Measurements from ENCODE around the gene DNAJB1. TPM values are rescaled to one million over a fixed set of nuclear protein-coding genes. Genes with fewer than 3 reads are reported as not detected.

DNAJB1 gene
- total and polyA plus RNA-seq, 2 experiments from 2014 or later, result 43.2 to 53.3 TPM

DNA sequence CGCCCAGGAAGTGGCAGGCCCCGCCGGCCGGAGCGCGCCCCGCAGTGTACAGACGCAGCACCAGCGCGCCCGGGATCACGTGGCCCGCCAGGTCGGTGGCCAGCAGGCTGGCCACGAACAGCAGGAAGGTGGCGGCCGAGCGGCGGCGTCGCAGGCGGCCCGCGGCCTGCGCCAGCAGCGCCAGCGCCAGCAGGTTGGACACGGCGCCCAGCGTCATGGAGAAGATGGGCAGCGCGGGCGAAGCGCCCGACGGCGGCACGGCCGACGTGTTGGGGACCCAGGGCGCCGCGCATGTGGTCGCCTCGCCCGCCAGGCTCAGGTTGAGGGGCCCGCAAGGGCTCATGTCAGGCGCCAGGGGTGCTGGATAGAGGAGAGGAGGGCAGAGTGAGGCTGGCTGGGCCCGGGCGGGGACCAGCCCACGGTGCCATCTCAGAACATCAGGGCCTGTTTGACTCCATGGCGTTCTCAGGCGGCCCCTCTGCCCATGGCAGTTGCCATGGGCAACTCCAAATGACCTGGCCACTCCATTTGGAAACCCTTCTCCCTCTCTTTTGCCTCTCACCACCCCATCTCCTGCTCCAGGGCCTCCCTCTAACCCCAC lies 44.1 kb downstream of the DNAJB1 start:
- no peaks in the 10 kb centered on the region for H3K9me3 Mint-ChIP-seq
- H4K20me1 ChIP-seq (replicated peaks; ENCODE audit: insufficient read depth), result no peaks in the 10 kb centered on the region

DNA sequence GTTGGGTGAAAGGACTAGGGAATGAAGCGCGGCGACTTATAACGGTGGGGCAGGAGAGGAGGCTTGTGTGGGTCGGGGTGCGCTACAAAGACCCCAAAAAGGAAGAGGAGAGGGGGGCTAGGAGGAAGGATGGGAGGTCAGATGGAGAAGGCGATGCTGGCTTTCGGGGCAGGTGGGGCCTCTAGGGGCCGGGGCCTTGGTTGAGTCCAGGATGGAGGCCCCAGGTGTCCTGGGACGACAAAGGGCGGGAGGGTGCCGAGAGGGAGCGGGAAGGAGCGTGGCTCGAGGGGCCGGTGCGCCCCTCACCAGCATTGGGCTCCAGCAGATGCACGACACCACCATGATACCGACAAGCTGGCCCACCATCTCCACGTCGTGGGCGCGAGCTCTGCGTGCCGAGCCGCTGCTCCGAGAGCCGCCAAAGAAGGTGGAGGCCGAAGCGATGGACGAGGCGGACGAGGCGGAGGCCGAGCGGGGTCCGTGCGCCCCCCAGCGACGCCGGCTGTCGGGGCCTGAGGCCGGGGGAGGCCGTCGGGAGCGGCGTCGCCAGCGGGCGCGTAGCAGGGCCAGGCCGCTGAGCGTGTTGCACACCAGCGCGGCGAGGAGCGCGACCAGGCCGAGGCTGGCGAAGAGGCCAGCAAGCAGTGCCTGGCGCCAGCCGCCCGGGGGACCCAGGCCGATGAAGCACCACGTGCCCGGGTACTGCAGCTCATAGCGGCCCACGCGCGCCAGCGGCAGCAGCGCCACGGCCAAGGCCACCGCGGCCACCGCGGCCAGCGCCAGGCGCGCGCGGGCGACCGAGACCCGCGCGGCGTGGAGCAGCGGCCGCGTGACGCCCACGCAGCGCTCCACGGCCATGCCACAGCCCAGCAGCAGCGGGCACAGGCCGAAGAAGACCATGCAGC lies 44.9 kb downstream of the DNAJB1 start:
- TF ChIP-seq ZNF331 (CRISPR knock-in tag; IDR thresholded peaks at IDR 0.05; ENCODE audit: low read depth) (no peak), POLR2AphosphoS5 (IDR thresholded peaks at IDR 0.05; ENCODE audit: low read depth) (0 out of 2 replicates have a peak, but pooled peaks have one; percentile 8), CTCF (conservative IDR thresholded peaks at IDR 0.05; ENCODE audit: low read depth in 2 of 2) (peak in 1 of 2 experiments; percentile 62; a peak in 2 of 4 replicates)
- Histone ChIP-seq H3K9me2 (ENCODE audit: insufficient read depth) (no peaks in the 10 kb centered on the region), H3F3A (replicated peaks; ENCODE audit: low read depth) (0 out of 2 replicates have a peak, but pooled peaks cover 9% of the 10 kb centered on the region), H4K20me1 (replicated peaks; ENCODE audit: insufficient read depth) (no peaks in the 10 kb centered on the region; the same call in 1 of the 2 replicates), H3K36me3 (ENCODE audit: insufficient read depth) (no peaks in the 10 kb centered on the region; the same call in 1 of the 2 replicates), H3K4me1 (ENCODE audit: insufficient read depth) (peaks cover 12% of the 10 kb centered on the region), H3K27ac (ENCODE audit: low read depth) (no peak overlapping the region), H3K4me2 (peak overlapping the region; percentile 92), H2AFZ (peak overlapping the region; percentile 84; the same call in 1 of the 2 replicates), H3K27me3 (ENCODE audit: insufficient read depth) (peaks cover 18% of the 10 kb centered on the region), H3K79me2 (replicated peaks; ENCODE audit: insufficient read depth) (no peaks in the 10 kb centered on the region), H3K4me3 (peak overlapping the region; percentile 65)
- H3K4me1 Mint-ChIP-seq, result peaks cover 31% of the 10 kb centered on the region
- peak overlapping the region; percentile 61 for H3K4me3 Mint-ChIP-seq
- H3K27me3 Mint-ChIP-seq (ENCODE audit: insufficient read depth, low read depth, poor library complexity), result peaks cover 28% of the 10 kb centered on the region
- H3K27ac Mint-ChIP-seq, result no peak overlapping the region
- H3K9me3 Mint-ChIP-seq, result no peaks in the 10 kb centered on the region
- ATAC-seq (peak; percentile 1; the same call in 2 of the 3 replicates), DNase-seq (ENCODE audit: low spot score) (peak; percentile 71)
- H3K36me3 Mint-ChIP-seq (ENCODE audit: low read depth), result peaks cover 10% of the 10 kb centered on the region

More for the DNA sequence above, 44.1 kb downstream of the DNAJB1 start:
- Histone ChIP-seq H3K4me2 (peak overlapping the region; percentile 57), H3K36me3 (ENCODE audit: insufficient read depth) (peaks cover 4% of the 10 kb centered on the region; the same call in 1 of the 2 replicates), H3K27me3 (ENCODE audit: insufficient read depth) (peaks cover 18% of the 10 kb centered on the region), H3F3A (replicated peaks; ENCODE audit: low read depth) (0 out of 2 replicates have a peak, but pooled peaks cover 9% of the 10 kb centered on the region), H3K4me1 (ENCODE audit: insufficient read depth) (peaks cover 12% of the 10 kb centered on the region), H3K4me3 (peak overlapping the region; percentile 39; the same call in 1 of the 2 replicates), H3K79me2 (replicated peaks; ENCODE audit: insufficient read depth) (no peaks in the 10 kb centered on the region), H3K27ac (ENCODE audit: low read depth) (no peak overlapping the region), H3K9me2 (ENCODE audit: insufficient read depth) (no peaks in the 10 kb centered on the region), H2AFZ (no peak overlapping the region)
- peak; percentile 71 for DNase-seq (ENCODE audit: low spot score)
- TF ChIP-seq CTCF (conservative IDR thresholded peaks at IDR 0.05; ENCODE audit: low read depth in 2 of 2) (peak in 1 of 2 experiments; percentile 6; a peak in 1 of 4 replicates), ZNF331 (CRISPR knock-in tag; IDR thresholded peaks at IDR 0.05; ENCODE audit: low read depth) (no peak), POLR2AphosphoS5 (IDR thresholded peaks at IDR 0.05; ENCODE audit: low read depth) (0 out of 2 replicates have a peak, but pooled peaks have one; percentile 31)
- Mint-ChIP-seq H3K27me3 (ENCODE audit: insufficient read depth, low read depth, poor library complexity) (peaks cover 27% of the 10 kb centered on the region), H3K27ac (no peak overlapping the region), H3K4me1 (peaks cover 31% of the 10 kb centered on the region), H3K4me3 (no peak overlapping the region), H3K36me3 (ENCODE audit: low read depth) (peaks cover 14% of the 10 kb centered on the region)
- no peak for ATAC-seq

Measured in GM23338 (cell line).